HG03439 (cell line): ENCODE data around the gene MDK.

ENCODE experiments used
- ATAC-seq: cut with Tn5 transposase; IDR thresholded peaks from one replicate; pipeline ENCODE4 v1.9.1; 2021; ENCODE audit warnings: mild to moderate bottlenecking, moderate library complexity; ENCODE audit not compliant: unreplicated experiment

Gene MDK, protein sequence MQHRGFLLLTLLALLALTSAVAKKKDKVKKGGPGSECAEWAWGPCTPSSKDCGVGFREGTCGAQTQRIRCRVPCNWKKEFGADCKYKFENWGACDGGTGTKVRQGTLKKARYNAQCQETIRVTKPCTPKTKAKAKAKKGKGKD

DNA sequence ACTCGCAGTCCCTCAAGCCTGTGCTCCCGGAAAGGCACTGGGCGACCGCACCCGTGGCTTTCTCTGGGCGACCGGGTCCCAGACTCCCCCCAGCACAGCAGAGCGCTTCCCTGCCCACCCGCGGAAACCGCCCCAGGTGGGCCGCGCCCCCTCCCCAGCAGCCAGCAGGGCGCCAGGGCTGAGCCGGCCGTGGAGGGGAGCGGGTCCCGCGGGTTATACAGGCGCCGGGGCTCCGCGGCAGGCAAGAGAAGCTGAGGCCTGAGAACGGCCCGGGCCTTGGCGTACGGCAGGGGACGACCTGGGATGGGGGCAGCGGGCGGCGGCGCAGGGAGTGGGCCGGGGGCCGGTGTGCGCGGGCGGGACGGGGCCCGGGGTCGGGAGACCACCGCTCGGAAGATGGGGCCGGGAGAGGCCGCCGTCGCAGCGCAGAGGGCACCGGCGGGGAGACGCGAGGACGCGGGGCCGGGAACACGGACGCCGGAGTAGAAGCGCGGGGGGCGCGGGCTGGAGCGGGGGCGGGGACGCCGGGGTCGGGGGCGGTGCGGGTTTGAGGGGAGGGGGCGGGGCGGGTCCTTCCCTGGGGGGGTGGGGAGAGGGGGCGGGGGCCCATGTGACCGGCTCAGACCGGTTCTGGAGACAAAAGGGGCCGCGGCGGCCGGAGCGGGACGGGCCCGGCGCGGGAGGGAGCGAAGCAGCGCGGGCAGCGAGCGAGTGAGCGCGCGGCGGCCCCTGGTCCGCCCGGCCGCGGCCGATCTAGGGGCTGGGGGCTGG is at the start of gene MDK:
Gene MDK (plus strand): TSS at position 622 of the 771 bp plus-strand sequence. CDS start 389 bp downstream, outside the sequence.
- no peak for ATAC-seq

DNA sequence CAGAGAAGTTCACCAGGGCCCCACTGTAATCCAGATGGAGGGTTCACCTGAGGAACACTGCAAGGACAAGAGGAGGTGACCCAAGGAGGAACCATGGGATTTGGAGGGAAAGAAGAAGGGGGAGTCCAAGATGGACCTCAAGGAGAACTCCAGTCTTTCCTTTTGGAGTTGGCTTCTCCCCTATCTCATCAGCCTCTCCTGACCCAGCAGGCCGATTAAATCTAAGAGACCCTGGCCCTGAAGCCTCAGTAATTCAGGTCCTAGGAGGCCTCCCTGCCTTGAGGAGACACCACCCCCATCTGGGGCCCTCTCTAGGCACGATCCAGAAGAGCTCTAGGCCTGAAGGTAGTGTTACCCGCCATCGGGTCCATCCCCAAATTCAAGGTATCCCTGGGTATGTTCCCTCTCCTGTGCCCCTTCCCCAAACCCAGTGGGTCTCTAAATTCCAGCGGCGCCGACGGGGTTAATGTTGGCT is 49.3 kb upstream of the MDK start:
- ATAC-seq: no peak

DNA sequence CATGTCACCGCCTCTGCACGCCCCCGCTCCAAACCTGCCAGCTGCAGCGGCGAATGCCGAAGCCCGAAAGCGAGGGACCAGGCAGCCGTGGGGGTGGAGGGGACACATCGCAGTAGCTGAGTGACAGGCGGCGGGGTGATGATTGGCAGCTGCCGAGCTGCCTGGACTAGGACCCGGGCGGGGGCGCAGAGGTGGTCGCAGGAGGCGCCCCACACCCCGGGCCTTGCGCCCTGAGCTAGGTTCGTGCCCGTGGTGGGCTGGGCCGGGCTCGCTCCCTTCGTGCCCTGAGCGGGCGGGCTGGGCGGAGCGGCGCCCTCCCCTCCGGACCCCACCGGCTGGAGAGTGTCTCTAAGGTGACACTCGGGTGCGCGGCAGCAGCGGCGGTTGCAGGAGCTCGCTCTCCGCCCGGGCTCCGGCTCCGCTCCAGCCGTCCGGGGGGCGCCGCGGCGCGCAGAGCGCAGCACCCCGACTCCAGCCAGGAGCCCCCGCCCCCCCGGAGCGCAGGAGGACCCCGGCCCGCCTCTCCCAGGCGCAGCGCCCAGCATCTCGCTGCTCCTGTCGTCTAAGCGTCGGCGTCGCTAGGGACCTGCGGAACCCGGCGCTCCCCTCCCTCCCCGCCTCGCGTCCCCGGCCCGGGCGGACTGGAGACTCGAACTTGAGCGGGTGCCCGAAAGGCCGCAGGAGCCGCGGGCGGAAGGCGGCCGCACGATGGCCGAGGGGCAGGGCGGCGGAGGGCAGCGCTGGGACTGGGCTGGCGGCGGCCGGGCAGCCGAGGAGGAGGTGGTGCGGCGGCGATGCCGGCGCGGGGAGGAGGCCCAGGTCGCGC is 48.7 kb upstream of the MDK start:
- no peak for ATAC-seq

DNA sequence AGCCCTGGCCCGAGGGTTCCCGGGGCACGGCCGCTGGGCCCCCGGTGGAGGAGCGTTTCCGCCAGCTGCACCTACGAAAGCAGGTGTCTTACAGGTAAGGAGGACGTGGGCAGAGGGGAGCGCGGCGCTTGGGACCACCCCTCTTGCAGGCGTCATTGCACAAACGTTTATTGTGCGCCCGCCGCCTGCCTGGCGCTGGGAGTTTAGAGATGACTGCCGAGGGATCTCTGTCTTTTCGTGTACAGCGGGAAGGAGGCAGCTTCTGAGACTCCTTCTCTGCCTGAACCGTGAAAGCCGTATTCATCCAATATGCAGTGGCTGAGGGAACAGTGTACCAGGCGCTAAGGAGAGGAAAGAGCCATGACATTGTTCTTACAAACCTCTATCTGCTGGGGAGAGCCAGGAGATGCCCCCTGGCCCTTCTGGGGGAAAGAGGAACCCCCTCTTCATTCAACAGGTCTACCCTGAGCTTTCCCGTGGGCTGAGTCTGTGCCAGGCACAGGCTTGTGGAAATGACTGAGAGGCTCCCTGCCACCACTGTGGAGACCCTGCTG is 48.0 kb upstream of the MDK start:
- ATAC-seq: no peak

DNA sequence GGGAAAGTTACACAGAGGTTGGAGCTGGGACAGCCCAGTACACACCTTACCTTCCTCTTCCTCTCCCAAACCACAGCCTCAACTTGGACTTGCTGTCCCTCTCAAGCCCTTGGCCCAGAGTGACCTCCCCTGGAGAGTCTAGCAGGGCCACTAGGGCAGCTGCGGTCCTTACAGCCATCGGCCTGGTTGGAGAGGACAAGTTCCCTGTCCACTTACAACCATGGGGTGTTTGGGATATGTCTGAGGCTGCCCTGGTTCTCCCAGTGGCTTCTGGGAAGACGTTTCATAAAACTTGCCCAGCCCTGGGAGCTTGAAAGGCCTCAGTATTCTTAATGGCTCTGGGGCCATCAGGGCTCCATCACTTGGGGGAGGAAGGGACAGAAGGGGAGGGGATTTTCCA is 47.3 kb upstream of the MDK start:
- ATAC-seq: no peak

DNA sequence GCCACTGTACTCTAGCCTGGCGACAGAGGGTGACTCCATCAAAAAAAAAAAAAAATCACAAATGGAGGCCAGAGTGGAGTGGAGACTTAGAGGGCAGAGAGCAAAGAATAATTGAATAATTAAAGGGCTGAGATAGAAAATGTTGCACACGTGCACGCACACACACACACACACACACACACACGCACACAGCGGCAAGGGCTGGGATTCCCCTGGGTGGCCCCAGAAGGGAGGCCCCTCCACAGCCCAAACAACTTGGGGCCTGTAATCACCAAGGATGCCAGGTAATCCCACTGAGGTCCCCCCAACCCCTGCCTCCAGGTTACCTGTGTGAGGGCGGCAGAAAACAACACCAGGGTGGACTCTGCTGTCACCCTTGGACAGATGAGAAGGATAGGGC is 46.2 kb upstream of the MDK start:
- ATAC-seq: no peak

DNA sequence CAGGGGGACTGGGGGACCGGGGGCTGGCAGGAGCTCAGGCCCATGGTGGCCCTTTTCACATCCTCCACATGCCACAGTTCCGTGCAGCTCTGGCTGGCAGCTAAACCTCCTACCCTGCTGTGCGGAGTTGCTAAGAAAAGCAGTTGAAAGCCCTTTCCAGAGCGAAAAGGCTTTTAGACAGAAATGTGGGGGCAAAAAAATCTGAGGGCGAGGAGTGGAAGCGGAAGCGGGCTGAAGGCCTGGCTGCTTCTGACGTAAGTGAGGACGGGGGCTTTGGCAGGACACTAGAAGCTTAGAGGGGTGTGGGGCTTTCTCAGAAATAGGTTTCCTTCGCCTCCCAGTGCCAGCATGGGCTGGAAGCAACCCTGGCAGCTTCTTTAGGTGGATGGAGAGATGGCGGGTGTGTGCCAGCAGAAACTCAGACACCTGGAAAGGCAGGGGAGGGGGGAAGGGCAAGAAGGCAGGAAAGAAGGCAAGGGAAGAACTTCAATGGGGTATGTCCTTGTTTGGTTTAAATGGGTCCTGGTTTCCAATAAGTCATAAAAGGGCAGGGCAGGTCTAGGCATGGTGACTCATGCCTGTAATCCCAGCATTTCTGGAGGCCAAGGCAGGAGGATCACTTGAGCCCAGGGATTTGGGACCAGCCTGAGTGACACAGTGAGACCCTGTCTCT is 45.4 kb upstream of the MDK start:
- no peak for ATAC-seq

DNA sequence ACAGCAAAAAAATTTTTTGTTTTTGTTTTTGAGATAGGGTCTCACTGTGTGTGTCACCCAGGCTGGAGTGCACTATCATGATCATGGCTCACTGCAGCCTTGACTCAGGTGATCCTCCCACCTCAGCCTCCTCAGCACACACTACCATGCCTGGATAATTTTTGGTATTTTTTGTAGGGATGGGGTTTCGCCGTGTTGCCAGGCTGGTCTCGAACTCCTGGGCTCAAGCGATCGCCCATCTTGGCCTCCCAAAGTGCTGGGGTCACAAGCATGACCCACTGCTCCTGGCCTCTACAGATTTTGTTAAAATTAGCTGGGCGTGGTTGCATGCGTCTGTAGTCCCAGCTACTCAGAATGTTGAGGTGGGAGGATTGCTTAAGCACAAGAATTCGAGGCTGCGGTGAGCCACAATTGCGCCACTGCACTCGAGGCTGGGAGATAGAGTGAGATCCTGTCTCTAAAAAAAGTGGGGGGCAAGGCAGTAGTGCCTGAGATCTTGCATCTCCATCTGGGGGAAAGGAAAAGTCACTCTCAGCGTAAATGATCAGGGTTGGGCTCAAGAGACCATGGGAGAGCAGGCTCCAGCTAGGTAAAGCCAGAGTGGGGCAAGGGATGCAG is 44.8 kb upstream of the MDK start:
- ATAC-seq: no peak

DNA sequence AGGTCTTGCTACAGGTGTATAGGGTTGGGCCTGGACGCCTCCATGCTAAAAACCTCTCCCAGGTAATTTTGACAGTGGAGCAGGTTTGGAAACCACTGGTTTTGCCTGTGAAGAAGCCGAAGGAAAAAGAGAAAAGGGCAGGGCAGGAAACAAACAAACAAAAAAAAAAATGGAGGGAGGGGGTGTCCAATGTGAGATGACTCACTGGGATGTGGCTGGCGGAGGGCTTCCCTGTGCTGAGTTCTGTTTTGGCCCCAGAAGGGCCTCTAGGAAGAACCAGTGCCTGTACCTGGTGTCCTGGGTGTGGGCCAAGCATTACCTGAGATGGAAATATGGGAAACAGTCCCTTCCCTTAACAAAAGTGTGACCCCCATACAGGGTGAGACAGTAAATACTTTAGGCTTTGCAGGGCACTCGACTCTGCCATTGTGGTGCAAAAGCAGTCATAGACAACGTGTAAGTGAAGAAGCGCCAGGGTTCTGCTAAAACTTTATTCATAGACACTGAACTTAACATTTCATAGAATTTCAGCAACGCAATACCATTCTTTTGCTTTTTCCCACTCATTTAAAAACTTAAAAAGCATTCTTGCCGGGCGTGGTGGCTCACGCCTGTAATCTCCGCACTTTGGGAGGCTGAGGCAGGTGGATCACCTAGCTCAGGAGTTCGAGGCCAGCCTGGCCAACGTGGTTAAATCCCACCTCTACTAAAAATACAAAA is 43.7 kb upstream of the MDK start:
- no peak for ATAC-seq

DNA sequence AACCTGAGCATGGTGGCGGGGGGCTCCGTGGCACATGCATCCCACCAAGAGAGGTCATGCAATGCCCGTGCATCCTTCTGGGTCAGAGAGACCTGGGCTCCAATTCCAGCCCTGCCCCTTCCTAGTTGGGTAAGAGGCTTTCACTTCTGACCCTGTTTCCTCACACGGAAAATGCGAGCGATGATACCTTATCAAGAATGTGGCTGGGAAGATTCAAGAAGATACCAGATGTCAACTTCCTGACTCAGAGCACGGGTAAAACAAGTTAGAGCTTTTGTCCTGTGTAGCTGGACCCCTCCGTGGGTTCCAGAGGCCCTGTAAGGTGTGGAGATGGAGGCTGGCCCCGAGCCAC is 42.9 kb upstream of the MDK start:
- no peak for ATAC-seq

DNA sequence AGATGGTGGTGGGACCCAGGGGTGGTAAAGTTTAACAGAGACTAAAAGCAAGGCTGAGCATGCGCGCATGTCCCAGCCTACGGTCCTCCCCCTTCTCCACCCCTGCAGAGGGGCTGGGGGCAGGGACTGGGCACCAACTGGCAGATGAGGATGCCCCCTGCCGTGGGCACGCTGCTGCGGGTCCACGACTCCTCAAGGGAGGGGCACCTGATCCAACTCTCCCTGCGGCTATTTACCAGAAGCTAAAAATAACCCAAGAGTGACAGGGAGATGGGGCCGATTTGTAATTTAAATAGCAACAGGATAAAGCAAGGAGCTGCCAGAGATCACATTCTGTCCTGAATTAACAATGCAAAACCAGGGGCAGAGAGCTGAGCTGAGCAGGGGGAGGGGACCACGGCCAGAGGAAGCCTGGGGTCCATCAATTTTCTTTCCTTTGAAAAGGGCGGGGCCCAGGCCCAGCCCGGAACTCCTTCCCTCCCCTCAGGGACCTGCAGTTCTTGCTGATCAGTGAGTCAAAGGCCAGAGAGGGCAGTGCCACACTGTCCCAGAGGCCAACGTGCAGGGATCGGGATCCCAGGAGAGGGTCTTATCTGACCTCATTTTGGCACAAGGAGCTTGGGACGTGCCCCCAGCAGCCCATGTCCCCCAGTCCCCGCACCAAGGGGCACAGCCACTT is 42.3 kb upstream of the MDK start:
- ATAC-seq: no peak

DNA sequence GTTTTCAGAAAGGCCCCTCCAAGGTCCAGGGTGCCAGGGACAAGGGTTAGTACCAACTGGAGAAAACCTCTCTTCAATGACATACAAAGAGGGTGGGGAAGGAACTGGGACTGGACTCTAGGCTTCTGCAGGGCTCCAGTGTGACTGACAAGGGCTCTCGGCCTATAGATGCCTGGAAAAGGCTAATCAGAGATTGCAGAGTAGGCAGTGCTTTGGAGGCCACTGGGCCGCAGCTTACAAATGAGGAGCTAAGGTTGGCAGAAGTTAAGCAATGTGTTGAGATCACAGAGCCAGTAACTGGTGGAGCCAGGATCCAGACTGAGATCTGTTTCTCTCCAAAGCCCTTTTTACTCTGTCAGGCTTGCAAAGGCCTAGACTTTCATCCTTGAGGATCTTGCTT is 41.7 kb upstream of the MDK start:
- ATAC-seq: no peak

DNA sequence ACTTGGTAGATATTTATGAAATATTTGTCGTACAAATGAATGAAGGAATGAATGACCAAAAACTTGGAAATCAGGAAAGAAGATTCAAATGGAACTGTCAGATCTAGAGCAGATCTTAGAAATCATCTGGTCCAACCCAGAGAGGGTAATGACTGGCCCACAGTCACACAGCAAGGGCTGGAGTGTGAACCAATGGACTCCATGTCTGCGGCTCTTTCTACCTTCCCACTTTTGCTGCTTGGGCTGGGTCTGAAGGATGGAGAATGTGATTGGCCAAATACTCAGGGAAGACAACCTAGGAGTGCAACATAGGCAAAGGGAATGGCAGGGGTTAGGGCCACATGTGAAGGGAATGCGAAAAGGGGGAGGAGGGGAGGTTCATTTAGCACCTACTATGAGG is 40.0 kb upstream of the MDK start:
- no peak for ATAC-seq

DNA sequence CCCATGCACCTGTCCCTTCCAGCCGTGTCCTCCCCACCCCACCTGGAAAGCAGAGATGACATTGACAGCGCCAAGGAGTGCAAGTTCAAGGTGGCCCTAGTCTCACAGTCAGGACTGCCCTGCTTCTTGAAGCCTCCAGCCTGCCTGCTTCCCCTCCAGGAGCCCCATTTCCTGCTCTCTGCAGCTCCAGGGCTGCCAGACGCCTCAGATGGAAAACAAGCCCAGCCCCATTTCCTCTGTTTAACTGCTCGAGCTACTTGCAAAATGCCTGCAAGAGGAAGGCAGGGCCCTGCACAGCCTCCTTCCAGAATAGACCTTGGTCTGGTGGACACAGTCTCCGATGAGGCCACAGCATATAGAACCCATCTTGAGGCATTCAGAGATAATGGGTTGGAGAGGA is 39.2 kb upstream of the MDK start:
- no peak for ATAC-seq

DNA sequence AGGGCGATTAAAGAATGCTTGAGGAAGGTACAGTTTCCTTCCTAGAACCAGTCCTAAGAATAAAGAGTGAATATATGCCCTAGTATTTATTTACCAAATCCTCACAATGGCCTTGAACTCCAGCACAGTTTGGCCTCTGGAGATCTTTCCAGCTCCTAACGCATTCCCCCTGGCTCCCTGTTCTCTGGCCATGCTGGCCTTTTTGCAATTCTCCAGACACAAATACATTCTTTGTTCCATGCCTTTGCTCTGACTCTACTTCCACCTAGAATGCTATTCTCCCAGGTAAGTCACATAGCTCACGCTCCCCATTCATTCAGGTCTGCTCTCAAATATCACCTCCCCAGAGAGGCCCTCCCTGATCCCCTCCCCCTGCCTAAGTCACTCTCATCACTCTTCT is 37.9 kb upstream of the MDK start:
- no peak for ATAC-seq

DNA sequence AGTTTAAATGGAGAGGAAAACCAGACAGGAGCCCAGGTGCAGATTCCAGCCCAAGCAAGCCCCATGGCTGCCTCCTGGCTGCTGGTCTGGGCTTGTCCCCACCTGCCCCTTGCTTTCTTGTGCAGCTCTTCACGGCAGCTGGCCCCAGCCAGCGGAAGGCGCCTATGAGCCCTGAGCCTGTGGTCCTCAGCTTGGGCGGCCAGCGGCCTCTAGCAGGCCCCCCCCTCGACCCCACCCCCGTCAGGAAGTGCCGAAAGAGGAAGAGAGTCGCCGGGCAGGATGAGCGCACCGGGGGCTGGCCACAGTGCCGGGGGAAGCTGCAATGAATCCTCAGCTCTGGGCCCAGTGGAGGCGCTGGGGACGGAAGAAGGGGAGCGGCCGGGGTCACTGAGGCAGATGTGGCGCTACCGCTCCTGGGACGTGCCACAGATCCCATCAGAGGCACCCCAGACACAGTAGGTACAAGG is 36.3 kb upstream of the MDK start:
- no peak for ATAC-seq

DNA sequence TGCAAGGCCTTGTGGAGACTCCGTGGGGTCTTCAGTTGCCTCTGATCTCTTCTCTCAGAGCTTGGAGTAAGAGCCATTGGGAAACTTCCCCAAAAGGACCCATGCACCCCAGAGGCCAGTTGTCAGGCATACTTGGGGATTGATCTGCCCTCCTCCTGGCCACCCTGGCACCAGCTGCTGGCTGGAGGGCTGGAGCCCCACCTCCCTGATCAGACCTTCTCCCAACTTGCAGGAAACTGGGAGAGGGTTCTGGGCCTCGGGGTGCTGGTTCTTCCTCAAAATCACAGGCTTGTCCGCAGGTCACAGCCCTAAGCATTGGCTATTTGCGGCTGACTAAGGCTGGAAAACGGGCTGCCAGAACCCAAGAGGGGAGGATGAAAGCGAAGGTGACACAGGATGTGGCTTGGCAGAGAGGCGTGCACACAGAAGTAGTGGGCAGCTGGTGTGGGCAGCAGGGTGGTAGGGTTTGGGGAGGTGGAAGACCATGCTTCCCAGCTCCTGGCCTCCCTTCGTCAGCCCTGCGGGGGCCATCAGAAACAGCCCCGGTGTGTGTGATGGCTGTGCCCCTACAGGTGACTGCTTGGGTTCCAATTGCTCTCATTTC is 35.5 kb upstream of the MDK start:
- no peak for ATAC-seq

DNA sequence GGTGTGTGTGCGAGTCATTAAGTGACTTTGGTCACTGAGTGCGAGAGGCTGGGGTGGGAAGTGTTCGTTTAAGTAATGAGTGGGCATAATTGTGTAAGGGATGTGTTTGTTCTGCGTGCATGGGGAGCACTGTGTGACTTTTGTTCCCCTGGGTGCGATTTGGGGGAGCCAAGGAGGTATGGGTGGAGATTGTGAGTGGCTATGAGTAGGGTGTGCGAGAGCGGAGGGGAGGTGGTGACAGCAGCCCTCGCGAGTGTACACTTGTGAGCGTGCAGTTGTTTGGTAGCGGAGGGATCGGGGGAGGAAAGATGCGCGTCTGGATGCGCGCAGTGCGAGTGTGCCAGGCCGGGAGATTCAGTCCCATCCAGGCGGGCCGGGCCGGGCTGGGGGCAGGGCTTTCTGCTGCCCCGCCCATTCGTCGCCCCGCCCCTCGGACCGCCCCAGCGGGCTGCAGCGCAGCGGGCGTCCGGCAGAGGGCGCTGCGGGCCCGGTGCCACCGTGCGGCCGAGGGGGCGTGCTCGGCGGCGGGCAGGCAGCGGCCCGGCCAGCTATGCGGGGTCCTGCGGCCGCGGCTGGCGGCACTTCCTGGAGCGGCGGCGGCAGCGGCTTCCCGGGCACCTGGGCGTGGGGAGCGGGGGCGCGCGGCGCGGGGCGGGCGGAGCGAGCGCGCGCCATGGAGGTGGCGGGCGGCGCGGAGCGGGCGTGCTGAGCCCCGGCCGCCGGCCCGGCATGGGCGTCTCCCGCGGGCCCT is 34.4 kb upstream of the MDK start, which contains the start of gene DGKZ:
Gene DGKZ (plus strand): TSS at position 578 of the 751 bp plus-strand sequence. CDS start 197 bp downstream, outside the sequence.
- ATAC-seq: peak; percentile 71
